Measurements from ENCODE around the gene SLC25A10.

SLC25A10 gene

GRCh38 chr17:81715107-81715871, 3.2 kb downstream of the SLC25A10 start:
- no peak for DNase-seq (ENCODE audit: low spot score)
- in situ Hi-C loops (cut with MboI; ENCODE audit: low sequenced_read_pairs, unreplicated experiment): no loop called here
- no peak for TF ChIP-seq CTCF (IDR thresholded peaks at IDR 0.05; ENCODE audit: borderline replicate concordance, control extremely low read depth, extremely low read depth, insufficient read depth, missing control alignments)

GRCh38 chr17:81715872-81716673, 4.0 kb downstream of the SLC25A10 start:
- no peak for TF ChIP-seq CTCF (IDR thresholded peaks at IDR 0.05; ENCODE audit: borderline replicate concordance, control extremely low read depth, extremely low read depth, insufficient read depth, missing control alignments)
- in situ Hi-C loops (cut with MboI; ENCODE audit: low sequenced_read_pairs, unreplicated experiment): no loop called here
- no peak for DNase-seq (ENCODE audit: low spot score)

- no peak for DNase-seq (ENCODE audit: low spot score)
- in situ Hi-C loops (cut with MboI; ENCODE audit: low sequenced_read_pairs, unreplicated experiment): no loop called here
- no peak for TF ChIP-seq CTCF (IDR thresholded peaks at IDR 0.05; ENCODE audit: borderline replicate concordance, control extremely low read depth, extremely low read depth, insufficient read depth, missing control alignments)
These were observed 4.6 kb downstream of the SLC25A10 start for GRCh38 chr17:81716674-81716996.

GRCh38 chr17:81717049-81717765, 5.1 kb downstream of the SLC25A10 start:
- no peak for DNase-seq (ENCODE audit: low spot score)
- in situ Hi-C loops (cut with MboI; ENCODE audit: low sequenced_read_pairs, unreplicated experiment): no loop called here
- TF ChIP-seq CTCF (IDR thresholded peaks at IDR 0.05; ENCODE audit: borderline replicate concordance, control extremely low read depth, extremely low read depth, insufficient read depth, missing control alignments): no peak

- in situ Hi-C loops (cut with MboI; ENCODE audit: low sequenced_read_pairs, unreplicated experiment): no loop called here
- DNase-seq (ENCODE audit: low spot score): no peak
- TF ChIP-seq CTCF (IDR thresholded peaks at IDR 0.05; ENCODE audit: borderline replicate concordance, control extremely low read depth, extremely low read depth, insufficient read depth, missing control alignments): no peak
These were observed 5.6 kb downstream of the SLC25A10 start for GRCh38 chr17:81717766-81718089.

- no peak for TF ChIP-seq CTCF (IDR thresholded peaks at IDR 0.05; ENCODE audit: borderline replicate concordance, control extremely low read depth, extremely low read depth, insufficient read depth, missing control alignments)
- DNase-seq (ENCODE audit: low spot score): no peak
- in situ Hi-C loops (cut with MboI; ENCODE audit: low sequenced_read_pairs, unreplicated experiment): no loop called here
These were observed 7.6 kb downstream of the SLC25A10 start for GRCh38 chr17:81719410-81720266.

Data from GM13976 (cell line).